WTC11 (cell line): Measurements from ENCODE around the gene ZNF12. TPM values are rescaled to one million over a fixed set of nuclear protein-coding genes. Genes with fewer than 3 reads are reported as not detected.

Experiments used
- ATAC-seq: fragments of 200-7000 bp; cut with Tn5 transposase; 2 replicates; pipeline ENCODE4 v1.10.0; 2021; ENCODE audit warnings: mild to moderate bottlenecking, moderate library complexity
- CTCF ChIA-PET: fragments of 300-600 bp; sonication (Branson Sonifier 250); formaldehyde crosslinking; loops from one replicate; lab custom pipeline; 2021; ENCODE audit warnings: antibody characterized with exemption; lab: Charles Lee
- POLR2A ChIA-PET: fragments of 350-600 bp; sonication (Branson Sonifier 250); formaldehyde crosslinking; loops from one replicate; lab custom pipeline; 2021; ENCODE audit warnings: antibody characterized with exemption; lab: Charles Lee
- DNase-seq: peaks from one replicate; pipeline ENCODE4 v3.0.0; 2021; ENCODE audit warnings: low spot score
- H3K27ac Mint-ChIP-seq: 2 replicates; pipeline ENCODE4 v1.8.0; 2021; ENCODE audit warnings: mixed read lengths
- H3K27me3 Mint-ChIP-seq: 2 replicates; pipeline ENCODE4 v1.8.0; 2021; ENCODE audit warnings: low read depth, mild to moderate bottlenecking, moderate library complexity, mixed read lengths
- H3K36me3 Mint-ChIP-seq: 2 replicates; pipeline ENCODE4 v1.8.0; 2021; ENCODE audit warnings: mixed read lengths
- H3K4me1 Mint-ChIP-seq: 2 replicates; pipeline ENCODE4 v1.8.0; 2022; ENCODE audit warnings: mixed read lengths
- H3K4me3 Mint-ChIP-seq: 2 replicates; pipeline ENCODE4 v1.8.0; 2021; ENCODE audit warnings: mild to moderate bottlenecking, moderate library complexity, mixed read lengths
- H3K9me3 Mint-ChIP-seq: 2 replicates; pipeline ENCODE4 v1.8.0; 2021; ENCODE audit warnings: mixed read lengths
- ATF3 ChIP-seq: sonication (generic); formaldehyde crosslinking; conservative IDR thresholded peaks from 2 replicates; pipeline ENCODE4 v1.8.1; 2022; ENCODE audit warnings: mild to moderate bottlenecking, missing genetic modification reagents
- ATF6 ChIP-seq: sonication (generic); formaldehyde crosslinking; IDR thresholded peaks from 2 replicates; pipeline ENCODE4 v1.8.1; 2023; ENCODE audit warnings: mild to moderate bottlenecking, missing genetic modification reagents
- FOXK1 ChIP-seq: sonication (generic); formaldehyde crosslinking; IDR thresholded peaks from 2 replicates; pipeline ENCODE4 v1.8.0; 2022; ENCODE audit warnings: mild to moderate bottlenecking, moderate library complexity, missing genetic modification reagents
- FOXP1 ChIP-seq: sonication (generic); formaldehyde crosslinking; IDR thresholded peaks from 2 replicates; pipeline ENCODE4 v1.8.0; 2022; ENCODE audit warnings: missing genetic modification reagents, mild to moderate bottlenecking, moderate library complexity, borderline replicate concordance
- JAZF1 ChIP-seq: fragments of 250-450 bp; sonication (Bioruptor Pico); IDR thresholded peaks from 2 replicates; pipeline ENCODE4 v1.9.0; 2021; ENCODE audit warnings: moderate library complexity, mild to moderate bottlenecking, inconsistent platforms
- MYBL2 ChIP-seq: sonication (generic); formaldehyde crosslinking; IDR thresholded peaks from 2 replicates; pipeline ENCODE4 v1.8.1; 2023; ENCODE audit warnings: mild to moderate bottlenecking, moderate library complexity, missing genetic modification reagents
- RORB ChIP-seq: fragments of 250-450 bp; sonication (Bioruptor Pico); IDR thresholded peaks from 2 replicates; pipeline ENCODE4 v1.9.0; 2021; ENCODE audit warnings: mild to moderate bottlenecking
- SP1 ChIP-seq: sonication (generic); formaldehyde crosslinking; conservative IDR thresholded peaks from 2 replicates; pipeline ENCODE4 v1.8.1; 2022; ENCODE audit warnings: missing genetic modification reagents
- TCF7 ChIP-seq: sonication (generic); formaldehyde crosslinking; IDR thresholded peaks from 2 replicates; pipeline ENCODE4 v1.8.0; 2022; ENCODE audit warnings: mild to moderate bottlenecking, low read depth, missing genetic modification reagents, moderate library complexity
- TEAD1 ChIP-seq: sonication (generic); formaldehyde crosslinking; IDR thresholded peaks from 2 replicates; pipeline ENCODE4 v1.8.0; 2022; ENCODE audit warnings: mild to moderate bottlenecking, missing genetic modification reagents
- ZNF138 ChIP-seq: sonication (generic); formaldehyde crosslinking; conservative IDR thresholded peaks from 2 replicates; pipeline ENCODE4 v1.8.1; 2022; ENCODE audit warnings: mild to moderate bottlenecking, moderate library complexity, missing genetic modification reagents
- ZNF232 ChIP-seq: sonication (generic); formaldehyde crosslinking; IDR thresholded peaks from 2 replicates; pipeline ENCODE4 v1.8.0; 2022; ENCODE audit warnings: mild to moderate bottlenecking, missing genetic modification reagents
- ZNF281 ChIP-seq: sonication (generic); formaldehyde crosslinking; IDR thresholded peaks from 2 replicates; pipeline ENCODE4 v1.8.0; 2023; ENCODE audit warnings: mild to moderate bottlenecking, missing genetic modification reagents
- ZNF317 ChIP-seq: sonication (generic); formaldehyde crosslinking; IDR thresholded peaks from 2 replicates; pipeline ENCODE4 v1.8.1; 2023; ENCODE audit warnings: low read depth, mild to moderate bottlenecking, moderate library complexity, missing genetic modification reagents, borderline replicate concordance
- ZNF512 ChIP-seq: sonication (generic); formaldehyde crosslinking; IDR thresholded peaks from 2 replicates; pipeline ENCODE4 v1.8.1; 2022; ENCODE audit warnings: missing genetic modification reagents, borderline replicate concordance
- total RNA-seq: library from RNA; stranded (reverse); gene quantifications from 3 replicates; pipeline ENCODE4 v1.2.3, GENCODE V29; 2021
- TF ChIP-seq, protein P1 (sequence below): sonication (generic); formaldehyde crosslinking; IDR thresholded peaks from 2 replicates; pipeline ENCODE4 v1.8.0; 2022; ENCODE audit warnings: mild to moderate bottlenecking, missing genetic modification reagents
- TF ChIP-seq, protein P2 (sequence below): sonication (generic); formaldehyde crosslinking; IDR thresholded peaks from 2 replicates; pipeline ENCODE4 v1.8.1; 2023; ENCODE audit warnings: mild to moderate bottlenecking, missing genetic modification reagents
- TF ChIP-seq, protein P3 (sequence below): sonication (generic); formaldehyde crosslinking; IDR thresholded peaks from 2 replicates; pipeline ENCODE4 v1.8.1; 2023; ENCODE audit warnings: mild to moderate bottlenecking, missing genetic modification reagents, moderate library complexity
- TF ChIP-seq, protein P4 (sequence below): sonication (generic); formaldehyde crosslinking; IDR thresholded peaks from 2 replicates; pipeline ENCODE4 v1.8.0; 2023; ENCODE audit warnings: missing genetic modification reagents, mild to moderate bottlenecking, borderline replicate concordance

The ZNF12 gene
- total RNA-seq, 1 experiment from 2014 or later: 21.6 TPM

GRCh38 chr7:6647080-6647479, 59.7 kb downstream of the ZNF12 start (continued):
- TF ChIP-seq, protein P1, sequence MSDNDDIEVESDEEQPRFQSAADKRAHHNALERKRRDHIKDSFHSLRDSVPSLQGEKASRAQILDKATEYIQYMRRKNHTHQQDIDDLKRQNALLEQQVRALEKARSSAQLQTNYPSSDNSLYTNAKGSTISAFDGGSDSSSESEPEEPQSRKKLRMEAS (CRISPR knock-in tag): no peak
- TF ChIP-seq ZNF138: no peak
- TF ChIP-seq, protein P2, sequence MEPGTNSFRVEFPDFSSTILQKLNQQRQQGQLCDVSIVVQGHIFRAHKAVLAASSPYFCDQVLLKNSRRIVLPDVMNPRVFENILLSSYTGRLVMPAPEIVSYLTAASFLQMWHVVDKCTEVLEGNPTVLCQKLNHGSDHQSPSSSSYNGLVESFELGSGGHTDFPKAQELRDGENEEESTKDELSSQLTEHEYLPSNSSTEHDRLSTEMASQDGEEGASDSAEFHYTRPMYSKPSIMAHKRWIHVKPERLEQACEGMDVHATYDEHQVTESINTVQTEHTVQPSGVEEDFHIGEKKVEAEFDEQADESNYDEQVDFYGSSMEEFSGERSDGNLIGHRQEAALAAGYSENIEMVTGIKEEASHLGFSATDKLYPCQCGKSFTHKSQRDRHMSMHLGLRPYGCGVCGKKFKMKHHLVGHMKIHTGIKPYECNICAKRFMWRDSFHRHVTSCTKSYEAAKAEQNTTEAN (CRISPR knock-in tag): no peak
- TF ChIP-seq ATF3 (CRISPR knock-in tag): no peak
- TF ChIP-seq FOXP1 (CRISPR knock-in tag): no peak
- TF ChIP-seq, all 79 proteins: peak for 0

DNA sequence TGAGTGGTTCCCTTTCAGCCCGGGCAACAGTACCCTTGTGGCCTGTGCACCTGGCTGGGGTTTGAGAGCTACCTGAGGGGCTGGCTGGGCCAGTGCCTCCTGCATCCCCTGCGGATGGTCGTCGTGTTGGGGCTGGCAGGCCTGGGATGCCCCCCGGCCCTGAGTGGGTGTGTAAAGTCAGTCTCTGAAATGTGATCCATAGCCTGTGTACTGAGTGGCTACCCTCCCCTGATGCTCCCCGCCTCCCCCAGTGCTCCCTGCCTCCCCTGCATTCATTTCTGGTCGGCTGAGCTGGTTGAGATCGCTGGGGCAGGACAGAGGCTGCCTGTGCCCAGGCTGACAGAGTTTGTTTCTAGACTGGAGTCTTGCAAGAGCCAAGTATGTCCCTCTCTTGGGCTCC, 60.3 kb downstream of the ZNF12 start:
- Mint-ChIP-seq H3K36me3 (peaks cover 2% of the 10 kb centered on the region; the same call in 1 of the 2 replicates), H3K27ac (no peak overlapping the region), H3K9me3 (no peaks in the 10 kb centered on the region), H3K4me3 (no peak overlapping the region), H3K27me3 (no peaks in the 10 kb centered on the region), H3K4me1 (no peaks in the 10 kb centered on the region)
- TF ChIP-seq TCF7 (CRISPR knock-in tag) (no peak), ATF3 (CRISPR knock-in tag) (no peak), MYBL2 (no peak), SP1 (CRISPR knock-in tag) (no peak), ZNF512 (CRISPR knock-in tag) (no peak)
- DNase-seq (no peak), ATAC-seq (no peak)
- POLR2A ChIA-PET: no interaction called here
- CTCF ChIA-PET: no interaction called here

- Mint-ChIP-seq H3K27me3 (no peaks in the 10 kb centered on the region), H3K4me3 (no peak overlapping the region), H3K9me3 (no peaks in the 10 kb centered on the region), H3K27ac (no peak overlapping the region), H3K36me3 (no peaks in the 10 kb centered on the region), H3K4me1 (peaks cover 6% of the 10 kb centered on the region)
- DNase-seq (no peak), ATAC-seq (no peak)
- ChIA-PET CTCF (no interaction called here), POLR2A (no interaction called here)
- TF ChIP-seq ATF6 (CRISPR knock-in tag): no peak
- TF ChIP-seq JAZF1 (CRISPR knock-in tag): no peak
- no peak for TF ChIP-seq ZNF281 (CRISPR knock-in tag)
- TF ChIP-seq, protein P3, sequence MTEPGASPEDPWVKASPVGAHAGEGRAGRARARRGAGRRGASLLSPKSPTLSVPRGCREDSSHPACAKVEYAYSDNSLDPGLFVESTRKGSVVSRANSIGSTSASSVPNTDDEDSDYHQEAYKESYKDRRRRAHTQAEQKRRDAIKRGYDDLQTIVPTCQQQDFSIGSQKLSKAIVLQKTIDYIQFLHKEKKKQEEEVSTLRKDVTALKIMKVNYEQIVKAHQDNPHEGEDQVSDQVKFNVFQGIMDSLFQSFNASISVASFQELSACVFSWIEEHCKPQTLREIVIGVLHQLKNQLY (CRISPR knock-in tag): no peak
- no peak for TF ChIP-seq FOXK1
- no peak for TF ChIP-seq ZNF232 (CRISPR knock-in tag)
- no peak for TF ChIP-seq RORB (CRISPR knock-in tag)
- TF ChIP-seq ZNF317 (CRISPR knock-in tag): no peak
- no peak for TF ChIP-seq TEAD1 (CRISPR knock-in tag)
- TF ChIP-seq, protein P4, sequence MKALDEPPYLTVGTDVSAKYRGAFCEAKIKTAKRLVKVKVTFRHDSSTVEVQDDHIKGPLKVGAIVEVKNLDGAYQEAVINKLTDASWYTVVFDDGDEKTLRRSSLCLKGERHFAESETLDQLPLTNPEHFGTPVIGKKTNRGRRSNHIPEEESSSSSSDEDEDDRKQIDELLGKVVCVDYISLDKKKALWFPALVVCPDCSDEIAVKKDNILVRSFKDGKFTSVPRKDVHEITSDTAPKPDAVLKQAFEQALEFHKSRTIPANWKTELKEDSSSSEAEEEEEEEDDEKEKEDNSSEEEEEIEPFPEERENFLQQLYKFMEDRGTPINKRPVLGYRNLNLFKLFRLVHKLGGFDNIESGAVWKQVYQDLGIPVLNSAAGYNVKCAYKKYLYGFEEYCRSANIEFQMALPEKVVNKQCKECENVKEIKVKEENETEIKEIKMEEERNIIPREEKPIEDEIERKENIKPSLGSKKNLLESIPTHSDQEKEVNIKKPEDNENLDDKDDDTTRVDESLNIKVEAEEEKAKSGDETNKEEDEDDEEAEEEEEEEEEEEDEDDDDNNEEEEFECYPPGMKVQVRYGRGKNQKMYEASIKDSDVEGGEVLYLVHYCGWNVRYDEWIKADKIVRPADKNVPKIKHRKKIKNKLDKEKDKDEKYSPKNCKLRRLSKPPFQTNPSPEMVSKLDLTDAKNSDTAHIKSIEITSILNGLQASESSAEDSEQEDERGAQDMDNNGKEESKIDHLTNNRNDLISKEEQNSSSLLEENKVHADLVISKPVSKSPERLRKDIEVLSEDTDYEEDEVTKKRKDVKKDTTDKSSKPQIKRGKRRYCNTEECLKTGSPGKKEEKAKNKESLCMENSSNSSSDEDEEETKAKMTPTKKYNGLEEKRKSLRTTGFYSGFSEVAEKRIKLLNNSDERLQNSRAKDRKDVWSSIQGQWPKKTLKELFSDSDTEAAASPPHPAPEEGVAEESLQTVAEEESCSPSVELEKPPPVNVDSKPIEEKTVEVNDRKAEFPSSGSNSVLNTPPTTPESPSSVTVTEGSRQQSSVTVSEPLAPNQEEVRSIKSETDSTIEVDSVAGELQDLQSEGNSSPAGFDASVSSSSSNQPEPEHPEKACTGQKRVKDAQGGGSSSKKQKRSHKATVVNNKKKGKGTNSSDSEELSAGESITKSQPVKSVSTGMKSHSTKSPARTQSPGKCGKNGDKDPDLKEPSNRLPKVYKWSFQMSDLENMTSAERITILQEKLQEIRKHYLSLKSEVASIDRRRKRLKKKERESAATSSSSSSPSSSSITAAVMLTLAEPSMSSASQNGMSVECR (CRISPR knock-in tag): no peak
Observed at GRCh38 chr7:6644728-6645127, 62.0 kb downstream of the ZNF12 start.
